CD4-positive, alpha-beta T cell treated with Interleukin-6 at 100 ng/mL for 8 hours (primary cell): ENCODE data around the gene CILP2.

Experiments
- DNase-seq: peaks from one replicate; pipeline ENCODE4 v3.0.0-alpha.2; 2020; ENCODE audit warnings: mixed read lengths, low spot score

Gene CILP2

GRCh38 chr19:19505669-19506326, 32.3 kb upstream of the CILP2 start:
- no peak for DNase-seq

GRCh38 chr19:19506592-19506991, 31.5 kb upstream of the CILP2 start:
- no peak for DNase-seq

GRCh38 chr19:19507354-19507753, 30.7 kb upstream of the CILP2 start:
- DNase-seq, result no peak

GRCh38 chr19:19508217-19508616, 29.8 kb upstream of the CILP2 start:
- DNase-seq, result no peak

GRCh38 chr19:19510432-19510831, 27.6 kb upstream of the CILP2 start:
- DNase-seq, result no peak

- no peak for DNase-seq
Observed at GRCh38 chr19:19513682-19514081, 24.4 kb upstream of the CILP2 start.

GRCh38 chr19:19514215-19514657, 23.8 kb upstream of the CILP2 start:
- DNase-seq, result no peak

- DNase-seq, result no peak
Observed at GRCh38 chr19:19514881-19515641, 23.0 kb upstream of the CILP2 start, which contains the start of gene TSSK6. TSSK6 (minus strand) TSS chr19:19515548; CDS start chr19:19515427, 121 bp downstream.

GRCh38 chr19:19515642-19516519, 22.2 kb upstream of the CILP2 start, which contains the start of gene NDUFA13:
NDUFA13 (plus strand) TSS chr19:19516225; CDS start chr19:19516239, 14 bp downstream.
- peak; percentile 89 for DNase-seq

GRCh38 chr19:19517235-19517619, 20.8 kb upstream of the CILP2 start:
- no peak for DNase-seq

- no peak for DNase-seq
Observed at GRCh38 chr19:19520989-19521388, 17.1 kb upstream of the CILP2 start.

- no peak for DNase-seq
Observed at GRCh38 chr19:19523177-19523576, 14.9 kb upstream of the CILP2 start.

- DNase-seq, result no peak
Observed at GRCh38 chr19:19524053-19524452, 14.0 kb upstream of the CILP2 start.

- no peak for DNase-seq
Observed at GRCh38 chr19:19525611-19526380, 12.3 kb upstream of the CILP2 start.

GRCh38 chr19:19526581-19527370, 11.3 kb upstream of the CILP2 start:
- DNase-seq, result no peak

- no peak for DNase-seq
Observed at GRCh38 chr19:19527371-19527656, 10.8 kb upstream of the CILP2 start.

GRCh38 chr19:19527674-19528625, 10.1 kb upstream of the CILP2 start:
- no peak for DNase-seq

GRCh38 chr19:19528721-19529490, 9.2 kb upstream of the CILP2 start, which contains the start of gene YJEFN3:
YJEFN3 (plus strand) TSS chr19:19528911; CDS start chr19:19528933, 22 bp downstream.
- DNase-seq, result no peak
